ENCODE results near the gene DGCR8. TPM values are rescaled to one million over a fixed set of nuclear protein-coding genes. Genes with fewer than 3 reads are reported as not detected.

The DGCR8 gene
- total and polyA plus RNA-seq, 4 donors, result 13.2 to 38.4 (median 26.2) TPM

DNA sequence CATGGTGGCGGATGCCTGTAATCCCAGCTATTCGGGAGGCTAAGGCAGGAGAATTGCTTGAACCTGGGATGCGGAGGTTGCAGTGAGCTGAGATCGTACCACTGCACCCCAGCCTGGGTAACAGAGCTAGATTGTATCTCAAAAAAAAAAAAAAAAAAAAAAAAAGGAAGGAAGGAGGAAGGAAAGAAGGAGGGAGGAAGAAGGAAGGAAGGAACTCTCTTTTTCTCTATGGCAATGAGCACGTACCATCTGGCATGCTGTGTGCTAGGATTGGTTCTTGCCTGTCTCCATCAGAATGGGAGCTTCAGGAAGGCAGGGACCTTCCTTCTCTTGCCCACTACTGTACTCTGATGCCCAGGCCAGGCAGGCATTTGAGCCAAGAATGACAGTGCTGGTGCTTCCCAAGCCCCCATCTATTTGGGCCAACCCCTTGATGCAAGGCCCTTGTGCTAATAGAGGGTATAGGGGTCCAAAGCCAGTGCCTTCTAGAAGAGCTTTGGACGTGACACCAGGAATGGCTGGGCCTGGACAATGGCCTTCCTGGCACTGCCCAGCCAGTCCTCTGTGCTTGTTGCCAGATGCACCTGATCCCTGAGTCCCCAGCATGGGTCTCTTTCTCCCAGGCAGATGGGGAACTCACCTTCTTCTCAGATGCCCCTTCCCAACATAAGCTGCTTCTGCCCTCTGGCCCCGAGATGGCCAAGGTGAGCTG, 10.6 kb upstream of the DGCR8 start:
- 87 to 92% methylated on average over 7 of the region's 7 CpGs for WGBS, 2 donors
- peaks cover 0 to 6% (median 0%) of the 10 kb centered on the region in 4 donors for H3K36me3 ChIP-seq (ENCODE audit: control insufficient read depth in 4 of 4, insufficient read depth in 4 of 4, low read length in 4 of 4)
- ATAC-seq (ENCODE audit: insufficient read depth, low FRiP score), result no peak
- no peaks in the 10 kb centered on the region for H3K27me3 ChIP-seq (ENCODE audit: control insufficient read depth in 3 of 3, insufficient read depth in 3 of 3, low read length in 2 of 3)
- H3K9me3 ChIP-seq (ENCODE audit: control insufficient read depth in 4 of 4, insufficient read depth in 3 of 4, low read length in 3 of 4), result no peaks in the 10 kb centered on the region
- H3K4me3 ChIP-seq, result no peak overlapping the region
- DNase-seq, result no peak
- no peaks in the 10 kb centered on the region for H3K4me1 ChIP-seq (ENCODE audit: control insufficient read depth in 5 of 5, insufficient read depth in 5 of 5, low read length in 5 of 5)
- no peak overlapping the region for H3K9ac ChIP-seq (ENCODE audit: insufficient read depth in 1 of 2, low read length in 2 of 2)
- no peak for TF ChIP-seq CTCF (IDR thresholded peaks at IDR 0.05; ENCODE audit: control extremely low read depth, extremely low read depth)
- no peak overlapping the region for H3K27ac ChIP-seq (ENCODE audit: low read depth in 1 of 2, low read length in 1 of 2)

GRCh38 chr22:20071524-20071972, 8.5 kb upstream of the DGCR8 start:
- TF ChIP-seq CTCF (IDR thresholded peaks at IDR 0.05; ENCODE audit: control extremely low read depth, extremely low read depth), result no peak
- no peak overlapping the region for H3K4me3 ChIP-seq
- no peaks in the 10 kb centered on the region for H3K4me1 ChIP-seq (ENCODE audit: control insufficient read depth in 5 of 5, insufficient read depth in 5 of 5, low read length in 5 of 5)
- no peaks in the 10 kb centered on the region for H3K27me3 ChIP-seq (ENCODE audit: control insufficient read depth in 3 of 3, insufficient read depth in 3 of 3, low read length in 2 of 3)
- 85 to 93% methylated on average over 8 of the region's 8 CpGs for WGBS, 2 donors
- DNase-seq, result no peak
- no peaks in the 10 kb centered on the region for H3K36me3 ChIP-seq (ENCODE audit: control insufficient read depth in 4 of 4, insufficient read depth in 4 of 4, low read length in 4 of 4)
- H3K9ac ChIP-seq (ENCODE audit: insufficient read depth in 1 of 2, low read length in 2 of 2), result no peak overlapping the region
- no peak overlapping the region for H3K27ac ChIP-seq (ENCODE audit: low read depth in 1 of 2, low read length in 1 of 2)
- no peak for ATAC-seq (ENCODE audit: insufficient read depth, low FRiP score)
- no peaks in the 10 kb centered on the region for H3K9me3 ChIP-seq (ENCODE audit: control insufficient read depth in 4 of 4, insufficient read depth in 3 of 4, low read length in 3 of 4)

DNA sequence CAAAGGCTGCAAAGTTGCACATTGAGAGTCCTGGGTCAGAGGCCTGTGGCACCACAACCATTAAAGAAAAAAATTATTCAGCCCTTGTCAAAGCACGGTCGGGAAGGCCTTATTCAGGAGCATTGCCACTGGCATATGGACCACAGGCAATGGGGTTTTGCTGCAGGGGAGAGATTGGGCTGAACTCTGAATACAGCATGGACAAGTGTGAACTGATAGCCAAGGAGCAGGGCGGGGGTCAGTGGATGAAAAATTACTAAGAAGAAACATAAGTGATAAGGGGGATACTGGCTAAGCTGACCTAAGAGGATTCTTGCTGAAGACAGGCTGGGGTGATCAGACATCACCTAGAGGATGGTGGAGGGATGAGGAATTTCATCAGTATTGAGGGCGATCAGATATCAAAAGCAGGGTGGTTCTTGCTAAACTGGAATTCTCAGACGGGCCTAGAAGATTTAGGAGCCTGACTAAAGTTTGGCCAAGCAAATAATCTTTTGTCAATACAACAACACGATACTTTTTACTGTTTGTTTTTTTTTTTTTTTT, 3.3 kb upstream of the DGCR8 start:
- WGBS, 2 donors, result 66 to 87% methylated on average over 6 of the region's 6 CpGs
- Histone ChIP-seq H3K9me3 (ENCODE audit: control insufficient read depth in 4 of 4, insufficient read depth in 3 of 4, low read length in 3 of 4) (no peaks in the 10 kb centered on the region), H3K27me3 (ENCODE audit: control insufficient read depth in 3 of 3, insufficient read depth in 3 of 3, low read length in 2 of 3) (no peaks in the 10 kb centered on the region), H3K4me1 (ENCODE audit: control insufficient read depth in 5 of 5, insufficient read depth in 5 of 5, low read length in 5 of 5) (peaks cover 0 to 9% (median 5%) of the 10 kb centered on the region in 5 donors), H3K36me3 (ENCODE audit: control insufficient read depth in 4 of 4, insufficient read depth in 4 of 4, low read length in 4 of 4) (no peaks in the 10 kb centered on the region), H3K27ac (ENCODE audit: low read depth in 1 of 2, low read length in 1 of 2) (no peak overlapping the region), H3K4me3 (no peak overlapping the region), H3K9ac (ENCODE audit: insufficient read depth in 1 of 2, low read length in 2 of 2) (no peak overlapping the region)
- ATAC-seq (ENCODE audit: insufficient read depth, low FRiP score) (no peak), DNase-seq (no peak)
- no peak for TF ChIP-seq CTCF (IDR thresholded peaks at IDR 0.05; ENCODE audit: control extremely low read depth, extremely low read depth)

Measured in lung (tissue), 12 donors.